Testis (tissue), 3 donors: ENCODE results near the gene GPRC5C. TPM values are rescaled to one million over a fixed set of nuclear protein-coding genes. Genes with fewer than 3 reads are reported as not detected.

Experiments
- DNase-seq: peaks from one replicate; pipeline ENCODE4 v3.0.0-alpha.2; 2019
- H3K27ac ChIP-seq, 2 donors: fragments of 200-600 bp; sonication (generic); one replicate each; pipeline ENCODE4 v1.5.1; 2019
- H3K27me3 ChIP-seq: fragments of 200-600 bp; sonication (generic); one replicate; pipeline ENCODE4 v1.5.1; 2019
- H3K36me3 ChIP-seq: fragments of 200-600 bp; sonication (generic); one replicate; pipeline ENCODE4 v1.5.1; 2017; ENCODE audit warnings: low read depth; ENCODE audit errors: missing control alignments
- H3K4me1 ChIP-seq: fragments of 200-600 bp; sonication (generic); one replicate; pipeline ENCODE4 v1.5.1; 2019
- H3K4me3 ChIP-seq, 2 donors: fragments of 200-600 bp; sonication (generic); one replicate each; pipeline ENCODE4 v1.5.1; 2017 to 2019
- H3K9me3 ChIP-seq: fragments of 200-600 bp; sonication (generic); one replicate; pipeline ENCODE4 v1.5.1; 2017
- CTCF ChIP-seq, 3 experiments: fragments of 450-650 bp in 2 of 3; fragments of 200-600 bp in 1 of 3; sonication (generic) in 1 of 3; IDR thresholded peaks; one replicate each; pipeline ENCODE4 v1.5.1; 2016 to 2019; ENCODE audit warnings: antibody characterized with exemption in 3 of 3, mild to moderate bottlenecking in 2 of 3, moderate library complexity in 1 of 3
- POLR2A ChIP-seq: fragments of 450-650 bp; IDR thresholded peaks from one replicate; pipeline ENCODE4 v1.6.1; 2017; ENCODE audit warnings: antibody characterized with exemption, mild to moderate bottlenecking, moderate library complexity
- WGBS, 2 donors: methylation state at CpG; one replicate each; pipeline ENCODE4 v1.1.5; 2018; 5-methylcytosine and 5-hydroxymethylcytosine counted together
- intact Hi-C: fragments of 100-400 bp; cut with DNase I; formaldehyde crosslinking; loops from one replicate; pipeline ENCODE4 v1.15.1; 2023; ENCODE audit warnings: low total_unique reads
- polyA plus RNA-seq: library from polyadenylated mRNA; stranded (reverse); fragments of 350-450 nt; fragmentation: Illumina TruSeq; extraction: RNeasy Lipid Tissue Mini Kit (QIAGEN cat#74804); gene quantifications from one replicate; pipeline ENCODE4 v1.2.3, GENCODE V29; 2014; ENCODE audit warnings: low read depth, low replicate concordance; ENCODE audit not compliant: insufficient read depth
- total RNA-seq, 2 donors: library from RNA; depleted of rRNA; stranded (reverse); fragments of >200 nt; gene quantifications; one replicate each; pipeline ENCODE4 v1.2.3, GENCODE V29; 2016

GPRC5C gene
- total and polyA plus RNA-seq, 3 donors from 2014 or later, result 6.8 to 19.0 (median 14.1) TPM

- WGBS, 2 donors, result 87 to 92% methylated on average over 7 of the region's 7 CpGs
- Histone ChIP-seq H3K4me1 (no peaks in the 10 kb centered on the region), H3K36me3 (no peaks in the 10 kb centered on the region), H3K27me3 (no peaks in the 10 kb centered on the region), H3K27ac (no peak overlapping the region), H3K9me3 (no peaks in the 10 kb centered on the region), H3K4me3 (no peak overlapping the region)
- TF ChIP-seq POLR2A, result no peak
- DNase-seq, result no peak
- intact Hi-C loops, result no loop called here
Observed at GRCh38 chr17:74413491-74413890, 18.4 kb upstream of the GPRC5C start.

GRCh38 chr17:74414510-74414909, 17.4 kb upstream of the GPRC5C start:
- intact Hi-C loops, result no loop called here
- no peaks in the 10 kb centered on the region for H3K4me1 ChIP-seq
- WGBS, 2 donors, result 86 to 92% methylated on average over 3 of the region's 3 CpGs

GRCh38 chr17:74415608-74416396, 16.1 kb upstream of the GPRC5C start:
- no peak for DNase-seq
- Histone ChIP-seq H3K36me3 (no peaks in the 10 kb centered on the region), H3K4me1 (no peaks in the 10 kb centered on the region), H3K27me3 (no peaks in the 10 kb centered on the region), H3K4me3 (no peak overlapping the region), H3K27ac (no peak overlapping the region), H3K9me3 (no peaks in the 10 kb centered on the region)
- TF ChIP-seq POLR2A (no peak), CTCF (IDR thresholded peaks at IDR 0.05) (no peak)
- intact Hi-C loops, result no loop called here
- 91 to 94% methylated on average over 13 of the region's 13 CpGs for WGBS, 2 donors

More at GRCh38 chr17:74414510-74414909, 17.4 kb upstream of the GPRC5C start:
- Histone ChIP-seq H3K36me3 (no peaks in the 10 kb centered on the region), H3K9me3 (no peaks in the 10 kb centered on the region), H3K4me3 (no peak overlapping the region), H3K27me3 (no peaks in the 10 kb centered on the region), H3K27ac (no peak overlapping the region)
- TF ChIP-seq POLR2A (no peak), CTCF (IDR thresholded peaks at IDR 0.05) (no peak)
- DNase-seq, result no peak

- H3K27me3 ChIP-seq, result no peaks in the 10 kb centered on the region
- H3K36me3 ChIP-seq, result no peaks in the 10 kb centered on the region
- TF ChIP-seq POLR2A (no peak), CTCF (IDR thresholded peaks at IDR 0.05) (no peak)
- intact Hi-C loops, result no loop called here
- 79 to 90% methylated on average over 8 to 12 of the region's 12 CpGs for WGBS, 2 donors
- H3K4me3 ChIP-seq, result no peak overlapping the region
- no peaks in the 10 kb centered on the region for H3K9me3 ChIP-seq
- H3K27ac ChIP-seq, result no peak overlapping the region
- no peaks in the 10 kb centered on the region for H3K4me1 ChIP-seq
- DNase-seq, result no peak
Observed at GRCh38 chr17:74417178-74418045, 14.5 kb upstream of the GPRC5C start.

GRCh38 chr17:74419928-74420411, 11.9 kb upstream of the GPRC5C start:
- TF ChIP-seq CTCF (IDR thresholded peaks at IDR 0.05), result no peak
- no peak for TF ChIP-seq POLR2A
- Histone ChIP-seq H3K4me1 (no peaks in the 10 kb centered on the region), H3K27ac (no peak overlapping the region), H3K27me3 (no peaks in the 10 kb centered on the region), H3K9me3 (no peaks in the 10 kb centered on the region), H3K36me3 (no peaks in the 10 kb centered on the region), H3K4me3 (no peak overlapping the region)
- no peak for DNase-seq
- 87 to 89% methylated on average over 10 of the region's 10 CpGs for WGBS, 2 donors
- intact Hi-C loops, result no loop called here
